Stimulated activated CD8-positive, alpha-beta memory T cell treated with anti-CD3 and anti-CD28 coated beads, Interleukin-12 subunit alpha, Interleukin-12 subunit beta, amount 100 ng/mL, for 24 hours (primary cell): ENCODE measurements around the gene MECP2.
A peak's percentile ranks its signal among the peaks of the same experiment; 100 is the strongest.
"Not testable (repeated sequence)": the region's sequence is repeated elsewhere in the genome, so short reads cannot be mapped to it uniquely, and the experiment has no call there.

Source experiments
- DNase-seq: peaks from one replicate; pipeline ENCODE4 v3.0.0-alpha.2; 2020; ENCODE audit errors: extremely low read depth

The MECP2 gene

DNA sequence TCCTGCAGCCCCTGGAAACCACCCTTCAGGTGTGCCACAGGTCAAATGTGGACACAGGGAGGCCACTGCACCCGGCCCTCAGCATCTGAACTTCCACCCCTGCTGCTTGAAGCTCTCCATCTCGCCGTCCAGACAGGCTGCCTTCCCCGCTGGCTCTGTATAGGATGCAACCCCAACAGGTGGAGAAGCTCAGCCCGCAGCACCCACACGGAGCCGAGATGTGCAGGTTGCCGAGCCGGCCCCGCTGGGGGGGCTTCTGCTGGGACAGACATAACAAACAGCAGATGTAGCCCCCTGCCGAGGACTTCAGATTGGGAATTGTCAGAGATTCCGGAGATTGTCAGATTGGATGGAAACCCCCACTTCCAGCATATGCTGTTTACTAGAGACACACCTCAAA is 104.4 kb downstream of the MECP2 start:
- no peak for DNase-seq

DNA sequence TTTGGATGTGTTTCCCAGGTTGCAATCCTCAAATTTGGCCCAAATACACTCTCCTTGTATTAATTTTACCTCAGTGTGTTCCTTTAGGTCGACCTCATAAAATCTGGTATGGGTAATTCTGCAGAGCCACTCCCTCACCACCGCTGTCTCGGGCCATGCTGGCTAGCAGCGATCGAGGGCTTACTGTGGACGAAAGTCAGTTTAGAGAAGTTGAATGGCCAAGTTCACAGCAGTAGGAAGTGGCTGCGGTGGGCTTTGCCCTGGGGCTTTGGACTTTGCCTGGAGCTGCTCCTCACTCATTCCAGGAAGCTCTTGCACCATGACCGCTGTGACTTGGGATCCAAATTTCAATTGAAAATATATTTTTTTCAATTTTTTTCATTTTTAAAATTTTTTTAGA is 105.3 kb downstream of the MECP2 start:
- DNase-seq: no peak

DNA sequence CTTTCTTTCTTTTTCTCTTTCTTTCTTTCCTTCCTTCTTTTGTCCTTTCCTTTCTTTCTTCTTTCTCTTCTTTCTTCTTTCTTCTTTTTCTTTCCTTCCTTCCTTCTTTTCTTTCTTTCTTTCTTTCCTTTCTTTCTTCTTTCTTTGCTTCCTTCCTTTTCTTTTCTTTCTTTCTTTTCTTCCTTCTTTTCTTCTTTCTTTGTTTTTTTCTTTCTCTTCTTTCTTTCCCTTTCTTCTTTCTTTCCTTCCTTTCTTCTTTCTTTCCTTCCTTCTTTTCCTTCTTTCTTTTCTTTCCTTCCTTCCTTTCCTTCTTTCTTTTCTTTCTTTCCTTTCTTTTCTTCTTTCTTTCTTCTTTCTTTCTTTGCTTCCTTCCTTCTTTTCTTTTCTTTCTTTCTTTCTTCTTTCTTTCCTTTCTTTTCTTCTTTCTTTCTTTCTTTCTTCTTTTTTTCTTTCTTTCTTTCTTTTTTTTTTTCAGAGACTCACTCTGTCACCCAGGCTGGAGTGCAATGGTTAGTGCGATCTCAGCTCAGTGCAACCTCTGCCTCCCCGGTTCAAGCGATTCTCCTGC is 106.4 kb downstream of the MECP2 start:
- no peak for DNase-seq

DNA sequence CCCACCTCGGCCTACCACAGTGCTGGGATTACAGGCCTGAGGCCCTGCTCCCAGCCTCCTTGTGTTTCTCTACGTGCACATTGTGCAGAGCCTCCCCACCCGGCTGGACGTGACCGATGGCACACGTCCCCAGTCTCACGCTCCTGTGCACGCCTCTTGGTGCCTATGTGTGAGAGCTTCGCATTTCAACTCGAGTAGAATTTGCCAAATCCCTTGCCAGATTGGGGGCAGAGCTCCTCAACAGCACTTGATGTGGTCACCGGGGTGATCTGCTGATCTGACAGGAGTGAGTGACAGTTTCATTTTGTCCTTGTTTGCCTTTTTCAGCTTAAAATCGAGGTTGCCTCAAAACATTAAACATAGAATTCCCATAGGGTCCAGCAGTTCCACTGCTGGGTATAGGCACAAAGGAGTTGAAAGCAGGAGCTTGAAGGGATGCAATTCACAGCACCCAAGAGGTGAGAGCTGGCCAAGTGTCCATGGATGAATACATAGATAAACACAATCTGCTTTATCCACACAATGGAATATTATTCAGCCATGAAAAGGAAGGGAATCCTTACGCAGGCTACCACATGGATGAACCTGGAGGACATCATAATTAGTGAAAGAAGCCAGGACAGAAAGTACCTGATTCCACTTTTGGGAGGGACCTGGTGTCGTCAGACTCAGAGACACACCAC is 107.4 kb downstream of the MECP2 start:
- DNase-seq: no peak

DNA sequence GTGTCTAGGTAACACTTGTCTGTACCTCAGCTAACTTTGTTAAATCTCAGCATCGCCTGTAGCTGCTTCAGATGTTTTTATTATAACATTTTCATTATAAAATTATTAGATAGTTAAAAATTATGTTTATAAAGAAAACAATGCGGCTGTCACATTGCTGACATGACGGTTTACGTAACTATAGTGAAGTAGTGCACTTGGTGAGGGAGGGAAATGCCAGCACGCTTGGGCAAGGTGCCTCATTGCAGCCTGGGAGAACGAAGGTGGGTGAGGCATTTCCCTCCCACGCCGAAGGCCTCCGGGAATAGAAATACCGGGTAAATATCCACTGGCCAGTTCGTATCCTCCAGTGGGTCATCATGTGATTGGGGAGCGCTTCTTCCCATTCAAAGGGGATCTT is 109.0 kb downstream of the MECP2 start:
- no peak for DNase-seq

DNA sequence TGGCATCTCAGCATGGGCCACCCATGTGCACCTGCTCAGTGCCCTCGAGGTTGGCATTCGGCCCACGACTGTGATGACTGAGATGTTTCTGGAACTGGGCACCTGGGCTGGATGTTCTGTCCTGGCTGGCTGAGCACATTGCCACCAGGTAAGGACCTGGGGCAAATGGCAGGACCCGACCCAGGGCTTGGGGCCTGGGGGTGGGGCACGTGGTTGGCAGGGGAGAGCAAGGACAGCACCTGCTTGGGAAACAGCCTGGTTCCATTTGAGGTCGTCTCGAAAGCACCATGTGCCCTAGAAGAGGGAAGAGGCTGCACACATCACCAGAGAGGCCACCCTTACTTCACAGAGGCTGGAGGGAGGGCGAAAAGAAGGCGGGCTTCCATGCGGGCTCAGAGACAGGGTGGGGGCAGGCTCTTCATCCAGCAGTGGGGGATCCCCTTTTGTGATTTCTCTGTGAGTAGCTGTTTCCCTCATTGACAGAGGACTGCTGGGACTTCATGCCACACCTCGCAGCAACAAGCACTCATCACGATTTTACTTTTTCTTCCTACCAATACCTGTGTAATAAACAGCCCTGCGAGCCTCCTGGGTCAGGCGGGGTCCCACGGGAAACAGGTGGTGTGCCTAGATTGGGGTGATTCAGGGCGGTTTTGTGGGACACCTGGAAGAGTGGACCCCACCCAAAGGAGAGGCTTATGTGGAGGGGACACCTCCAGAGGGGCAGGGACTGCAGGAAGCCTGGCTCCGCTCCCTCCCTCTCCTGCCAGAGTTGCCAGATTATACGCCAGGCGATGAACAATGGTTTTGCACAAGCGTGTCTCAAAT is 113.0 kb downstream of the MECP2 start:
- no peak for DNase-seq

DNA sequence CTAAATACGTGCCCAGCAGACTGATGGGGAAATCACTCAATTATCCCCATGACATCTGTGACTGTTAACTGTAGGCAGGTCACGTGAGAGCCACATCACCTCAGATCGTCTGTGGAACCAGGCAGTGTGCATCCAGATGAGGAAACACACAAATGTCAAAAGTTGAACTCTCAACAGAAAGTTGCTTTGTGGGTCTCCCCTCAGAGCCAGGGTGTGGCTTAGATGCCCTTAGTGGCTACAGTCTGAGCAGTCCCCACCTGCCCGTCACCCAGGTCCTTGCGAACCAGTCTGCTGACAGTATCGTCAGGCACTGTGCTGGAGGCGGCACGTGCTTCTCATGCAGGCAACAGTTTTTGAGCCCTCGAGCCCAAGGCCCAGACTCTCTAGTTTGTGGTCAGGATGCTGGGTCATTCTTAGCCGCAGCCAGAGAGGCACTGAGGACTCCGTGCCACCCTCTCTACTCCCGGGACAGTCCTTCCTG is 114.2 kb downstream of the MECP2 start:
- no peak for DNase-seq

DNA sequence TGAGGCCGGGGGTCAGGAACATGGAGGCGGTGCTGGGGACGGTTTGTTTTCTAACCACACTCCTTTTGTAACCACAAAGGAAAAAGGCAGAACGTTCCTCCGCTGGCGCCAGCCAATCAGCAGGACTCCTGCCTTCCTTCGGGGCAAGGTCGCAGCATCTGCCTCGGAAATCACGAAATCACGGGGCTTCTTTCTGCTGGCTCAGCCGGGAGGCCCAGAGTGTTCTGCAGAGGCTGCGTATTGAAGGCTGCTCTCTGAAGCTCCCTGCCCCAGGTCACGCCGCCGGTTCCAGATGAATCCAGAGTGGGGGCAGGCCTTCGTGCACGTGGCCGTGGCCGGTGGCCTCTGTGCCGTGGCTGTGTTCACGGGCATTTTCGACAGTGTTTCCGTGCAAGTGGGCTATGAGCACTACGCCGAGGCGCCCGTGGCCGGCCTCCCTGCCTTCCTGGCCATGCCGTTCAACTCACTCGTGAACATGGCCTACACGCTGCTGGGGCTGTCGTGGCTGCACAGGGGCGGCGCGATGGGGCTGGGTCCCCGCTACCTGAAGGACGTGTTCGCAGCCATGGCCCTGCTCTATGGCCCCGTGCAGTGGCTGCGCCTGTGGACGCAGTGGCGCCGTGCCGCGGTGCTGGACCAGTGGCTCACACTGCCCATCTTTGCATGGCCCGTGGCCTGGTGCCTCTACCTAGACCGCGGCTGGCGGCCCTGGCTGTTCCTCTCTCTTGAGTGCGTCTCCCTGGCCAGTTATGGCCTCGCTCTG is 115.6 kb downstream of the MECP2 start:
- no peak for DNase-seq

DNA sequence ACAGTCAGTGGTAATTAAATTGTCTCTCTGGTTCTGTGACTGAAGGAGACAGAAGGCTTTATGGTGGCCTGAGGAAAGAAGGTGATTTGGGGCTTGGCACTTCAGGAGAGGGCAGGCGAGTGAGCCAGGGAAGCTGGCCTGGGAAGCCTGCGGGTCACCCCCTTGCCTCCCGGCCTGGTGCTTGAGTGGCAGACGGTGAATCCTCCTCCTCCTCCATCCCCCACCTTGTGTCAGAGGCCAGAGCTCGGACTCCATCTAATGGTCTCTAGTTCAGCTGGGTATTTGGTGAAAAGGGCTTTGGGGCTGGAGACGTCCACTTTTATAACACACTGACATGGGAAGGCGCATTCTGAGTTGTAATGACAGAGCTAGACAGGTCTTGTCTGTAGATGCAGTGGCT is 116.3 kb downstream of the MECP2 start:
- no peak for DNase-seq

DNA sequence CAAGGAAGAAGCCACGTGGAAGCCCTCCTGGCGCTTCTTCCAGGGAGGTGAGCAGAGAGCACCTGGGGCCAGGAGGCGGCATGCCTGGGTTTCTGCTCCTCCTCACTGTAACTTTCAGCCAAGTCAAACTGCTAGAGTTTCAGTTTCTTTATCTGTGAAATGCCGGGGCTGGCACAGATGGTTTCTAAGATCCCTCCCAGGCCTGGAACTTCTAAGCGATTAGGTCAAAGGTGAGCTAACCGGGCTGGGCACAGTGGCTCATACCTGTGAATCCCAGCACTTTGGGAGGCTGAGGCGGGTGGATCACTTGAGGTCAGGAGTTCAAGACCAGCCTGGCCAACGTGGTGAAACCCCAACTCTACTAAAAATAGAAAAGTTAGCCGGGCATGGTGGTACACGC is 117.1 kb downstream of the MECP2 start:
- DNase-seq: not testable (repeated sequence)

DNA sequence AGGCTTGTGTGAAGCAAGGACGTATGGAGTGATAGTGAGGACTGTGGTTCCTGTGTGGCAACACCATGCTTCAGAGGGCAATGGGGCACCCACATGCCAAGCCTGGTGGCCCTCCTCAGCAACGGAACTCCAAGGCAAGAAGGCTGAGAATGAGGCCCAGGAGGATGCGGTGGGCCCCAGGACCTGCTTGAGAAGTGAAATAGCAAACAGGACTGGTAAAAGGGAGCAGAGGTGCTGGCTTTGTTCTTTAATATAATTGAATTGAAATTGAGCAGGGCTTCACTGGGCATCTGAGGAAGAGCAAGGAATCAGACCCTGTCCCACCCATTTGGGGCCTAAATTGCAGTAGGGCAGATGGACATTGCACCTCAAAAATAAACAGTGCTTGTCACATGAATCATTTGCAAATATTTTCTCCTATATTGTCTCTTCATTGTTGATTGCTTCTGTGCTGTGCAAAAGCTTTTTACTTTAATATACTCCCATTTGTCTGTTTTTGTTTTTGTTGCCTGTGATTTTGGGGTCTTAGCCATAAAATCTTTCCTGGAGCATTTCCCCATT is 122.7 kb downstream of the MECP2 start:
- no peak for DNase-seq

DNA sequence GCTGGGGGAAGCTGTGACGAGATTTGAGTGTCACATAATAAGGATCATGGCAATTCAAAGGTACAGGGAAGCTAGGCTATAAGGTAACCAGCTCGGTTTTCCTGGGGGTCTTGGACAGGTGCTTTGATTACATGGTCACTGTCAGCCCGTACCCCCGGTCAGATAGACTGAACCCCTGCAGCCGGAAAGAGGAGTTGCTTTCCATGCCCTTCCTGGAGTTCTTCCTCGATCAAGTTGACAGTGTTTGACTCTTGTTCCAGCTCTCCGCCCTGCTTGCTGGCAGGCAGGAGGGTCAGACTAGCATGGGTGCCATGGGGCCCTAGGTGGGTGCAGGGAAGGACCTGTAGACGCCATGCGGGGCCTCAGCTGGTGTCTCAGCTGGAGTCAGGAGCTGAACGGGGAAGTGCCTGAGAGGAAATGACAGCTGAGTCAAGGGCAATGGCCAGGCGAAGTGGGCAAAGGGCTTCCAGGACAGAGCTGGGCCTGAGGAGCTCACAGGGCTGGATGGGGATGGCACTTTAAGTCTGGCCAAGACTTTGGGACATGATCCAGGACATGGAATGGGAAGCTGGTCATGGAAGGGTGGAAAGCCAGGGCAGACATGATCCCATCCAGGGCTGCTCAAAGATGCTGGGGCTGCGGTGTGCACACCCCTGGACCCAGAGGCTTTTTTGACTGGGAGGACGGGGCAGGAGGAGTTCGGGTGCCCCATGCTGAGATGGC is 123.4 kb downstream of the MECP2 start:
- DNase-seq: no peak

DNA sequence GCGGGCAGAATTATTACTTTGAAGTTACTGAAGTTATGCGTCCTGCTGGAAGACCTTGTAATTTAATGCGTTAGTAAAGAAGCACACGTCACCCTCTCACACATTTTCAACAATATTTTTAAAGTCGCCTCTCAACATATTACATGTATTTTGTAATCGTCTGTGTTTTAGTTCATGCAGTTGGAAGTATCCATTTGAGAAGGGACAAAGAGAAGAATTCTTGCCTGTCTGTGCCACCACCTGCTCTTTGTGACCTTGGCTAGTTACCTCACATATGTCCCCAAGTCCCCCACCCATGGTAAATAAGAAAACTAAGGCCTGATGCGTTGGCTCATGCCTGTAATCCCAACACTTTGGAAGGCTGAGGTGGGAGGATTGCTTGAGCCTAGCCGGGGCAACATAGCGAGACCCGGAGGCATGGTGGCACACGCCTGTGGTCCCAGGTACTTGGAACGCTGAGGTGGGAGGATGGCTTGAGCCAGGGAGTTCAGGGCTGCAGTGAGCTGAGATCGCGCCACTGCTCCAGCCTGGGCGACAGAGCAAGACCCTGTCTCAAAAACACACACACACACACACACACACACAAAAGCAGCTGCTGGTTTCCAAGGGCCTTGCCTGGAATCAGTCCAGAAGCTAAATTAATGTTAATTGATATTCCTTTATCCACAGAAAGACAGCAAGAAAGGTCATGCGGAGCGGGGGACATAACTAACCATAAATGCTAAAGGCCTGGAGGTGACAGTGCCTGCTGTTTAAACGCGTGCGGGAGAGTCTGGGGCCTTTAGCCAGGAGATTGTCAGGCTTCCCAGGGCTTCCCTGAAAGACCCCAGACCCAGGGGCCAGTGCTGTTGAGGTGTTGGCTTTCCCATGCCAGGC is 124.2 kb downstream of the MECP2 start:
- no peak for DNase-seq

DNA sequence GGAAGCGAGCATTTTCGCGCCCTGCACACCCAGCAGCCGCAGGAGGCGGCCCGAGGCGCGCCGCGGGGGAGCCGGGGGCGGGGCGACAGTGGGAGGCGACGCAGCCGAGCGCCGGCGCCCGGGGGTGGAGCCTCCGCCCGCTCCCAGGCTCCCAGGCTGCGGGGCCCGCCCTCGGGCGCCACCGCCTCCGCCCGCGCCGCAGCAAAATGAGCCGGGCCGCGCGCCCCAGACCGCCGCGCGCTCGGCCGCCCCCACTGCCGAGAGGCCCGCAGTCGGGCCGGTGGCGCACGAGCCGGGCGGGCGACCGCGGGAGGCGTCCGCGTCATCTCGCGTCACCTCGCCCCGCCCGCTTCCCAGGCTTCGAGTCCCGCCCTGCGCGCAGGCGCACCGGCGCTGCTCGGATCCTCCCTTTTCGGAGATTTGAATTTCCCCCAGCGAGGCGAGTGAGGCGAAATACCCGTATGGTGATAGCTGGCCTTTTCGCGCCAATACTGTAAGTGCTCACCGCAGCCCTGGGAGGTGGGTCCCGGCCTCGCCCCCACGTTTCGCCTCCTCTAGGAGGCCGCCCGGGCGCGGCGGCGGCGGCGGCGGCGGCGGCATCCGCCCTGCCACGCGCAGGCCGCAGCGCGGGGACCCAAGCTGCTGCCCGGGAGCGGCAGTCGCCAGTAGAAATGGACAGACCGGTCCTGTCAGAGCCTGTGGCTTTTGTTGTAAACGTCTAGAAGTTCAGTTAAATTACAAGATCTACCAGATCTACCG is 125.0 kb downstream of the MECP2 start, which contains the start of gene TMEM187:
Gene TMEM187 (plus strand): TSS at position 387 of the 759 bp plus-strand sequence. CDS start 9,309 bp downstream, outside the sequence.
- peak; percentile 69 for DNase-seq
